Liver (tissue), 3 donors: ENCODE data around the gene HTR3D.

ENCODE experiments used
- CTCF ChIP-seq: fragments of 150-350 bp; IDR thresholded peaks from 2 replicates; pipeline ENCODE4 v1.5.1; 2017; ENCODE audit warnings: improper control_type of control experiment, low read depth, low read length; ENCODE audit not compliant: missing input control
- FOXA1 ChIP-seq: IDR thresholded peaks from 2 replicates; pipeline ENCODE4 v1.6.1; 2016; ENCODE audit warnings: antibody characterized with exemption
- GABPA ChIP-seq, 2 donors: IDR thresholded peaks in 1 of 2; conservative IDR thresholded peaks in 1 of 2; 2 replicates each; pipeline ENCODE4 v1.6.1; 2016; ENCODE audit warnings: antibody characterized with exemption in 2 of 2, mild to moderate bottlenecking in 1 of 2, moderate library complexity in 1 of 2
- RAD21 ChIP-seq, 2 donors: IDR thresholded peaks; 2 replicates each; pipeline ENCODE4 v1.6.1; 2016; ENCODE audit warnings: antibody characterized with exemption in 2 of 2, mild to moderate bottlenecking in 2 of 2
- YY1 ChIP-seq: IDR thresholded peaks from 2 replicates; pipeline ENCODE4 v1.6.1; 2016; ENCODE audit warnings: antibody characterized with exemption, mild to moderate bottlenecking
- TF ChIP-seq, protein P1 (sequence below): IDR thresholded peaks from 2 replicates; pipeline ENCODE4 v1.6.1; 2016; ENCODE audit warnings: antibody characterized with exemption
- donor health status: healthy.
- donor health status: healthy.

GRCh38 chr3:184059424-184059823 lies 27.9 kb downstream of the HTR3D start:
- TF ChIP-seq RAD21 (IDR thresholded peaks at IDR 0.05) (no peak), CTCF (no peak), FOXA1 (no peak), YY1 (no peak), GABPA (IDR thresholded peaks at IDR 0.05 in 1 of 2, conservative IDR thresholded peaks at IDR 0.05 in 1 of 2) (no peak)
- TF ChIP-seq, protein P1, sequence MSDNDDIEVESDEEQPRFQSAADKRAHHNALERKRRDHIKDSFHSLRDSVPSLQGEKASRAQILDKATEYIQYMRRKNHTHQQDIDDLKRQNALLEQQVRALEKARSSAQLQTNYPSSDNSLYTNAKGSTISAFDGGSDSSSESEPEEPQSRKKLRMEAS = no peak
